Progenitor cell of endocrine pancreas (in vitro differentiated cells): ENCODE results near the gene NKX6-2. TPM values are rescaled to one million over a fixed set of nuclear protein-coding genes. Genes with fewer than 3 reads are reported as not detected.

ENCODE experiments used
- DNase-seq: peaks from one replicate; pipeline ENCODE4 v3.0.0; 2021; ENCODE audit warnings: low spot score; ENCODE audit not compliant: unreplicated experiment
- H3K27ac Mint-ChIP-seq: 2 replicates; pipeline ENCODE4 v1.8.0; 2021; ENCODE audit warnings: mild to moderate bottlenecking, moderate library complexity, mixed read lengths
- H3K27me3 Mint-ChIP-seq: 2 replicates; pipeline ENCODE4 v1.8.0; 2021; ENCODE audit warnings: mixed read lengths
- H3K36me3 Mint-ChIP-seq: 2 replicates; pipeline ENCODE4 v1.8.0; 2022; ENCODE audit warnings: mixed read lengths; ENCODE audit not compliant: insufficient read depth
- H3K4me1 Mint-ChIP-seq: 2 replicates; pipeline ENCODE4 v1.8.0; 2021; ENCODE audit warnings: low read depth, mixed read lengths
- H3K4me3 Mint-ChIP-seq: 2 replicates; pipeline ENCODE4 v1.8.0; 2021; ENCODE audit warnings: low read depth, mild to moderate bottlenecking, moderate library complexity, mixed read lengths
- H3K9me3 Mint-ChIP-seq: 2 replicates; pipeline ENCODE4 v1.8.0; 2021; ENCODE audit warnings: low read depth, mixed read lengths
- total RNA-seq: library from RNA; stranded (reverse); gene quantifications from 2 replicates; pipeline ENCODE4 v1.2.1, GENCODE V29; 2021
- TF ChIP-seq, protein P1 (sequence below): fragments of 200-600 bp; sonication (generic); IDR thresholded peaks from one replicate; pipeline ENCODE4 v1.5.0; 2021; ENCODE audit warnings: antibody characterized with exemption, mild to moderate bottlenecking; ENCODE audit not compliant: unreplicated experiment

NKX6-2 gene
- total RNA-seq, 1 donor from 2014 or later = 43.9 TPM

GRCh38 chr10:132761395-132762060 lies 24.4 kb downstream of the NKX6-2 start:
- Mint-ChIP-seq H3K4me3 (no peak overlapping the region), H3K36me3 (peaks cover 31% of the 10 kb centered on the region), H3K9me3 (peaks cover 8% of the 10 kb centered on the region), H3K27ac (no peak overlapping the region), H3K4me1 (peaks cover 19% of the 10 kb centered on the region), H3K27me3 (peaks cover 2% of the 10 kb centered on the region)
- TF ChIP-seq, protein P1, sequence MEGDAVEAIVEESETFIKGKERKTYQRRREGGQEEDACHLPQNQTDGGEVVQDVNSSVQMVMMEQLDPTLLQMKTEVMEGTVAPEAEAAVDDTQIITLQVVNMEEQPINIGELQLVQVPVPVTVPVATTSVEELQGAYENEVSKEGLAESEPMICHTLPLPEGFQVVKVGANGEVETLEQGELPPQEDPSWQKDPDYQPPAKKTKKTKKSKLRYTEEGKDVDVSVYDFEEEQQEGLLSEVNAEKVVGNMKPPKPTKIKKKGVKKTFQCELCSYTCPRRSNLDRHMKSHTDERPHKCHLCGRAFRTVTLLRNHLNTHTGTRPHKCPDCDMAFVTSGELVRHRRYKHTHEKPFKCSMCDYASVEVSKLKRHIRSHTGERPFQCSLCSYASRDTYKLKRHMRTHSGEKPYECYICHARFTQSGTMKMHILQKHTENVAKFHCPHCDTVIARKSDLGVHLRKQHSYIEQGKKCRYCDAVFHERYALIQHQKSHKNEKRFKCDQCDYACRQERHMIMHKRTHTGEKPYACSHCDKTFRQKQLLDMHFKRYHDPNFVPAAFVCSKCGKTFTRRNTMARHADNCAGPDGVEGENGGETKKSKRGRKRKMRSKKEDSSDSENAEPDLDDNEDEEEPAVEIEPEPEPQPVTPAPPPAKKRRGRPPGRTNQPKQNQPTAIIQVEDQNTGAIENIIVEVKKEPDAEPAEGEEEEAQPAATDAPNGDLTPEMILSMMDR = no peak
- no peak for DNase-seq

DNA sequence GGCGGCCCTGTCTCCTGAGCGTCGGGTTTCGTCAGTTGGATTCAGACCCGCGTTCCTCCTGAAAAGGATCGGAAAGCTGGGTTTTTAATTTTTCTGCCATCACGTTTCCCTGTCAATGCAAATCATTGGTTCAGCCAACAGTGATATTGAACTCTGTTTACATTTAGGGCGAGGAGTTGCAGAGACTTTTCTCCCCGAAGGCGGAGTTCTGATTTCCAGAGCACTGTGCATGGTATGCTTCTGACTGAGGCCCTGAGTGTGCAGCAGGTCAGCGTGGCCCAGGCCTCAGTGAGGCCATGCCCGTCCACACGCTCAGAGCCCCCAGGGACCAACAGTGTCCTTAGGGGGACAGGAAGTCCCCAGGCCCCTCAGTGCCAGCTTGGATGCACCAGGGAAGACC lies 27.1 kb downstream of the NKX6-2 start:
- DNase-seq = no peak
- Mint-ChIP-seq H3K9me3 (peaks cover 8% of the 10 kb centered on the region), H3K27me3 (no peaks in the 10 kb centered on the region), H3K36me3 (peaks cover 36% of the 10 kb centered on the region), H3K27ac (no peak overlapping the region), H3K4me1 (peaks cover 13% of the 10 kb centered on the region), H3K4me3 (no peak overlapping the region)
- TF ChIP-seq, protein P1 = no peak

DNA sequence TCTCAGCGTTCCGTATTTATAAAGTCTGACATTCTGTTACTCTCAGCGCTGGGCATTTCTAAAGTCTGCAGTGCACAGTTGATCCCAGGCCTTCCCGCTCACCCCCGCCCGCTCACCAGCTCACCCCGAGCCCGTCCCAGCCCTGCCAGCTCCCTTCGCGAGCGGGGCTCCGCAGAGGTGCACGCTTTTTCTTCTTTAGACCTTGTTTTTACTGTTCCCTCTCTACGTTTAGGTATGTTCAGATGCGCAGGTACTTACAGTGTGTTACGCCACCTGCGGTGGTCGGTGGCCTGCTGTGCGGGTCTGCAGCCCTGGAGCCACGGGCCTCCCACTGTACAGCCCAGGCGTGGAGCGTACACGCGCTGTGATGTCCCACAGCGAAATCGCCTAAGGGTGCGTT lies 28.8 kb downstream of the NKX6-2 start:
- Mint-ChIP-seq H3K4me3 (no peak overlapping the region), H3K27ac (no peak overlapping the region)
- DNase-seq = no peak

GRCh38 chr10:132756591-132756990 lies 29.4 kb downstream of the NKX6-2 start:
- peaks cover 3% of the 10 kb centered on the region for H3K9me3 Mint-ChIP-seq
- H3K36me3 Mint-ChIP-seq = peaks cover 30% of the 10 kb centered on the region
- no peaks in the 10 kb centered on the region for H3K27me3 Mint-ChIP-seq
- no peak overlapping the region for H3K4me3 Mint-ChIP-seq
- no peak overlapping the region for H3K27ac Mint-ChIP-seq
- TF ChIP-seq, protein P1 = no peak
- H3K4me1 Mint-ChIP-seq = peaks cover 20% of the 10 kb centered on the region
- no peak for DNase-seq

More for the DNA sequence above, 28.8 kb downstream of the NKX6-2 start:
- H3K36me3 Mint-ChIP-seq = peaks cover 35% of the 10 kb centered on the region
- TF ChIP-seq, protein P1 = no peak
- H3K4me1 Mint-ChIP-seq = peaks cover 20% of the 10 kb centered on the region
- peaks cover 7% of the 10 kb centered on the region for H3K9me3 Mint-ChIP-seq
- no peaks in the 10 kb centered on the region for H3K27me3 Mint-ChIP-seq

DNA sequence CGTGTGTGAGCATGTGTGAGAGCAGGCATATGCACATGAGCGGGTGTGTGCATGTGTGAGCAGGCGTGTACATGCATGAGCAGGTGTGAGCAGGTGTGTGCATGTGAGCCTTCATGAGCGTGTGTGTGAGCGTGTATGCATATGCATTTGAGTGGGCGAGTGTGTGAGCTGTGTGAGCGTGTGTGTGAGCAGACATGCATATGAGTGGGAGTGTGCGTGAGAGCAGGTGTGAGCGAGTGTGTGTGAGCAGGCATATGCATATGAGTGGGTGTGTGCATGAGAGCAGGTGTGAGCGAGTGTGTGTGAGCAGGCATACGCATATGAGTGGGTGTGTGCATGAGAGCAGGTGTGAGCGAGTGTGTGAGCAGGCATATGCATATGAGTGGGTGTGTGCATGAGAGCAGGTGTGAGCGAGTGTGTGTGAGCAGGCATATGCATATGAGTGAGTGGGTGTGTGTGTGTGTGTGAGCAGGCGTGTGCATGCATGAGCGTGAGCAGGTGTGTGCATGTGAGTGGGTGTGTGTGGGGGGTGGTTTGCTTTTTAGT lies 30.7 kb downstream of the NKX6-2 start:
- no peak overlapping the region for H3K4me3 Mint-ChIP-seq
- H3K36me3 Mint-ChIP-seq = peaks cover 23% of the 10 kb centered on the region
- H3K27ac Mint-ChIP-seq = no peak overlapping the region
- peaks cover 3% of the 10 kb centered on the region for H3K9me3 Mint-ChIP-seq
- H3K4me1 Mint-ChIP-seq = peaks cover 20% of the 10 kb centered on the region
- TF ChIP-seq, protein P1 = no peak
- no peaks in the 10 kb centered on the region for H3K27me3 Mint-ChIP-seq
- DNase-seq = no peak
